HG03280 (cell line): ENCODE results near the gene LRRC4C.

Experiments used
- ATAC-seq: cut with Tn5 transposase; IDR thresholded peaks from one replicate; pipeline ENCODE4 v1.9.1; 2021; ENCODE audit warnings: mild to moderate bottlenecking, moderate library complexity; ENCODE audit not compliant: unreplicated experiment

The LRRC4C gene

DNA sequence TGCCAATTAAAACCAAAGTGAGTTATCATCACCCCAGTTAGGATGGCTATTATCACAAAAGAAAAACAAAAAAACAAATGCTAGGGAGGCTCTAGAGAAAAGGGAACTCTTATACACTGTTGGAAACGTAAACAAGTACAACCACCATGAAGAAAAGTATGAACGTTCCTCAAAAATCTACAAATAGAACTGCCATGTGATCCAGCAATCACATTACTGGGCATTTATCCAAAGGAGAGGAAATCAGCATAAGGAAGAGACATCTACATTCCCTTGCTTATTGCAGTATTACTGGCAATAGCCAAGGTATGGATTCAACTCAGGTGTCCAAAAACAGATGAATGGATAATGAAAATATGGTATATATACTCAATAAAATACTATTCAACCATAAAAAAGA, 1145.1 kb downstream of the LRRC4C start:
- ATAC-seq = no peak

DNA sequence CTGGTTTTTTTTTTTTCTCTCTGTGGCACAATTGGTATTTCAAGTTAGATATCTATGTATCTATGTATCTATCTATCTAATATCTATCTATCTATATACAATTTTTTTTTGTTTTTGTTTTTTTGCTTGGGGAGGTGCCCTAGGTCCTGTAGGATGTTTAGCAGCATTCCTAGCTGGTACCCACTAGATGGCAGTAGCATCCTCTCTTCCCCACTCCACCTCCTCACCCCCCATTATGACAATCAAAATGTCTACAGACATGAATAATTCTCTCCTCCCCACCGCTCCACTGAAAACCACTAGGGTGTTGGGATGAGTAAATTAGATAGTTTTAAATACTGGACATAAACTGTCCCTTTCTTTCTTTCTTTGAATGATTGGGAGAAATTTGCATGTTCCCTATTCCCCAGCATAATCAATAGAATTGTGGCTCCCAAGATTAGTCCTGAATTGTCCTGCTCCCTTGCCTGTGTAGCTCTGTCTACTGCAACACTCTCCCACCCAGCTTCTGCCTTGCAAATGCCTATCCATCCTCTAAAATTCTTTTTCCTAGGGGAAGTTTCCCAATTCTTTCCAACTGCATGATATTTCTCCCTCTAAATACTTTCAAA, 1152.4 kb downstream of the LRRC4C start:
- no peak for ATAC-seq

DNA sequence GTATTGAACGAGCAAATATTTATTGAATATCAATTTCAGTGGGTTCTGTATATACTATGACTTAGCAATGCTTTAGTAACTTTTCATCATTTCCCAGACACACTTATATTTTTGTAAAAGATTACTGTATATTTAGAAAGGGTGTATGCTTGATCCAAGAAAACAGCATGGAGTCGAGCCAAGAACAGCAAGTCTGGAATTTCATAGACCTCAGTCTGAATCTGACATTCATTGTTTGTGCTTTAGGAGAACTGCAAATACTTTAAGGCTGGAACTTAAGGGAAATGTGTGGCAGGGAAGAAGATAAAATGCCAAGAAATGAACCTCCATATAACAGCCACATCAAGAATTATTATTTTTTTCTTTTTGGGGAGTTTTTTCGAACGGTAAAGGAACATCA, 1156.8 kb downstream of the LRRC4C start:
- no peak for ATAC-seq

GRCh38 chr11:40295466-40295865, 1164.0 kb downstream of the LRRC4C start:
- ATAC-seq = no peak

GRCh38 chr11:40294741-40295140, 1164.7 kb downstream of the LRRC4C start:
- ATAC-seq = no peak

- peak; percentile 17 for ATAC-seq
These were observed 1165.1 kb downstream of the LRRC4C start for GRCh38 chr11:40294349-40294735.

- peak; percentile 93 for ATAC-seq
These were observed 1165.7 kb downstream of the LRRC4C start for GRCh38 chr11:40293655-40294348.

- ATAC-seq = no peak
These were observed 1166.5 kb downstream of the LRRC4C start for GRCh38 chr11:40292721-40293508.

GRCh38 chr11:40291741-40292140, 1167.7 kb downstream of the LRRC4C start:
- ATAC-seq = no peak

DNA sequence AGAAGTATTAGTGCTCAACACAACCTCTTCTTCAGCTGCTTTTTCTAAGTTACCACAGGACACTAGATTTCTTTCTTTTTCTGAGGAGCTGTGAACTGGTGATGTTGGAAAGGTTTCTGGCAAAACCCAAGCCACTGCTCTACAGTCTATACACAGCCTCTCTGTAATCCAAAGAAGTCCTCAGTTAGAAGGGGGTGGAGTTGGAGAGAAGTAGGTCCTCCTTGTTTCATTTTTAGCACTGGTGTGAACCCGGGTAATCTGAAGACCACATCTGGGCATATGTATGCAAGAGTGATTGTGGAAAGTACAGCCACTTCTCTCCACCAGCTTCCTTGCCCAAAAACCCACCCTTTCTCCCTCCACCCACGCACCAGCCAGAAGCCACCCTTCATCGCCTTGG, 1168.1 kb downstream of the LRRC4C start:
- ATAC-seq = no peak

DNA sequence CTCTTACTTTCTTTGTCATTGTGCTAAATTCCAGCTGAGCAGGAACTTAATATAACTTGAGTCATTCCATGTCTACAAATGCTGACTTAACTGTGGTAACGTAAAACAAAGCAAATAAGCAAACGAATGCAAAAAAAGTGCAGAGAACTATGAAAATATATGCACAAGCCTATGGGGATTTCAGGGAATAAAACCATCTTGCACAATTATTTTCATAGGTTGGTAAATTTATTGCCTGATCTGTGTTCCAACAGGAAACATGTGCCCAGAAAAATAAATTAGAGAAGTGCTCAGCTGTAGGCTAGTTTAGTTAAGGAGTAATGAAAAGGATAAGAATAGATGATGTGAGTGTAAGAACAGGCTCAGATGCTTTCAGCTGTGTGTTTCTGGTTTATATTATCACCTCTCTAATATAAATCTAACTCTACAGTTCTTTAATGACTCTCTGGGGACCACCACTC, 1169.3 kb downstream of the LRRC4C start:
- ATAC-seq = no peak

DNA sequence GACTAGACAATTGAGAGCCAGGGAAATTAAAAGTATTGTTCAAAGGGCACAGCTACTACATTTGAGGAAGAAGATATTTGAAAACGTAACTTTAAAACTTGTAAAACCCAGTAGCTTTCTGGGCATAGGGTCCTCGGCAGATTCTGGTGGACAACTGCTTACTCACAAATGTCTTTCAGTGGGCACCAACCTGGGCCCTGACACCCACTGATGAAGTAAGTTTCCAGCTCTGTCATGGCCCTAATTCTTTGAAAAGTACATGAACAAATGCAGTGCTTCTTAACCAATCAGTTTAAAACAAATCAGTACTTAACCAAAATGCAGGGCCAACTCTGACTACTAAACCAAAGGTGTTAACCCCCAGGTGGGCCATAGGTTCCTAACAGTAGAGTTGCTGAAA, 1170.1 kb downstream of the LRRC4C start:
- no peak for ATAC-seq

GRCh38 chr11:40287916-40288803, 1171.3 kb downstream of the LRRC4C start:
- no peak for ATAC-seq

DNA sequence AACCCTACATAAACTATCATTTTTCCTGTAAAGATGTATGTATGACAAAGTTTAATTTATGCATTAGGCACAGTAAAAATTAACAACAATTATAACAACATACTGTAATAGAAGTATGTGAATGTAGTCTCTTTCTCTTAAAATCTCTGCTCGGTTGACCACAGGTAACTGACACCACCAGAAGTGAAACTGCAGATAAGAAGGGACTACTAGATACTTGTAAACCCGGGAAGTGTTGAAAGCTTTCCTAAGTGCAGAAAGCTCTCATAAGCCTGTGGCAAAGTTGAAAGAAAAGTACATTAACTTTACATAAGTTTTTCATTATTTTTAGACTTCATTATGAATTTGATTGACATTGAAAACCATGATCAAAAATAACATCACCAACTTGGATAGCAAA, 1173.3 kb downstream of the LRRC4C start:
- ATAC-seq = no peak

DNA sequence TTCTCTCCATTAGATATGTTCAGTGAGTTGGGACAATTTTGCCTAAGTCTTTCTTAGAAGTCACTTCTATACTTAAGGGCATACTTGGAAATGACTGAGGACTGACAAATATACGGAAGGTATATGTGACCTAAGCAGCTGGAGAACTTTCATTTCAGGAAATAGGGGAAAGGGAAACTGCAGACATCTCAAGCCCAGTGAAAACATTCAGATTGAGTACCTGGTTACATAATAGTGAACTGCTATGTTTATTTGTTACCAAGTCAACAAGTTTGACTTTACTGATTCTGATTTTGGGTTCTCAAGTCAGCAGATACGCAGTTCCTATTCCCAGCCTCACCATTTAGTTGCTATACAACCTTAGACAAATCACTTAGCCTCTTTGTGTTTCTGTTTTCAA, 1173.9 kb downstream of the LRRC4C start:
- no peak for ATAC-seq

DNA sequence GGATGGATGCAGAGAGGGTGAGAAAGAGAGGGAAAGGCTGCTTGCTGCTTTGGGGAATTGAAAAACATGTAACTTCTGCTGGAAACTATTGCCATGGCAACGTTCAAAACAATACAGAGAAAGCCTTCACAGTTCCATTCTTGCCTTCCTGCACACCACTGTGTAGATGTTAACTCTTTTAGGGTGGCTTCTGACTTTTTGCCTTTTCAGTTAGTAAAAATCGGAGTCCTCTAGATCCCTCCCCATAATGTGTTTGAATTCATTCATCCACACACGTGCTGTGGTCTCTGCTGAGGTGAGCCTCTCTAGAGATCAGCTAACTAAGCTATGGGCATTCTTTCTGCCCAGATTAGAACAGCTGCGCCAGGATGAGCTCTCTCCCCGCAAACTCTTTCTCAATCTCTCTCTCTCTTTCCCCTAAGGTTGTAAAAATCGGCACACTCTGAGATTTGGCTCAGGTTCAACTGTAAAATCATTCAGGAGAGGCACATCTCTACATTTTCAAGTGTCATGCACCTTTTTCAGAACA, 1178.3 kb downstream of the LRRC4C start:
- peak; percentile 60 for ATAC-seq

- ATAC-seq = no peak
These were observed 1179.0 kb downstream of the LRRC4C start for GRCh38 chr11:40280159-40281051.

- no peak for ATAC-seq
These were observed 1182.5 kb downstream of the LRRC4C start for GRCh38 chr11:40276960-40277359.

GRCh38 chr11:40274017-40274416, 1185.4 kb downstream of the LRRC4C start:
- no peak for ATAC-seq
